ENCODE measurements around the gene GPR137.

The GPR137 gene

GRCh38 chr11:64337538-64338249, 52.0 kb downstream of the GPR137 start:
- DNase-seq: no peak

GRCh38 chr11:64338716-64339115, 53.1 kb downstream of the GPR137 start:
- no peak for DNase-seq
